Effector CD4-positive, alpha-beta T cell (primary cell): Measurements from ENCODE around the gene ANP32A.
"Not testable (repeated sequence)": the region's sequence is repeated elsewhere in the genome, so short reads cannot be mapped to it uniquely, and the experiment has no call there.

Experiments
- DNase-seq: peaks from one replicate; pipeline ENCODE4 v3.0.0-alpha.2; 2020

ANP32A gene

GRCh38 chr15:68781766-68782588 is 38.7 kb downstream of the ANP32A start:
- no peak for DNase-seq

- no peak for DNase-seq
These were observed 39.5 kb downstream of the ANP32A start for GRCh38 chr15:68781217-68781616.

GRCh38 chr15:68778876-68779275 is 41.8 kb downstream of the ANP32A start:
- DNase-seq = no peak

- DNase-seq = no peak
These were observed 44.0 kb downstream of the ANP32A start for GRCh38 chr15:68776477-68777270.

- DNase-seq = no peak
These were observed 44.8 kb downstream of the ANP32A start for GRCh38 chr15:68775671-68776476.

- no peak for DNase-seq
These were observed 45.5 kb downstream of the ANP32A start for GRCh38 chr15:68775236-68775577.

- DNase-seq = no peak
These were observed 46.0 kb downstream of the ANP32A start for GRCh38 chr15:68774521-68775235.

- no peak for DNase-seq
These were observed 46.6 kb downstream of the ANP32A start for GRCh38 chr15:68774120-68774519.

- no peak for DNase-seq
These were observed 47.7 kb downstream of the ANP32A start for GRCh38 chr15:68773036-68773435.

- DNase-seq = no peak
These were observed 50.5 kb downstream of the ANP32A start for GRCh38 chr15:68770216-68770615.

GRCh38 chr15:68769702-68770101 is 51.0 kb downstream of the ANP32A start:
- no peak for DNase-seq

- no peak for DNase-seq
These were observed 52.4 kb downstream of the ANP32A start for GRCh38 chr15:68768321-68768720.

GRCh38 chr15:68767833-68768232 is 52.9 kb downstream of the ANP32A start:
- DNase-seq = no peak

GRCh38 chr15:68765602-68766368 is 54.9 kb downstream of the ANP32A start:
- DNase-seq = no peak

- no peak for DNase-seq
These were observed 56.6 kb downstream of the ANP32A start for GRCh38 chr15:68764090-68764489.

- DNase-seq = no peak
These were observed 57.6 kb downstream of the ANP32A start for GRCh38 chr15:68763063-68763462.

GRCh38 chr15:68759982-68760579 is 60.6 kb downstream of the ANP32A start:
- not testable (repeated sequence) for DNase-seq

GRCh38 chr15:68755731-68756130 is 65.0 kb downstream of the ANP32A start:
- DNase-seq = no peak

- DNase-seq = no peak
These were observed 69.1 kb downstream of the ANP32A start for GRCh38 chr15:68751622-68752021.

- DNase-seq = no peak
These were observed 70.9 kb downstream of the ANP32A start for GRCh38 chr15:68749793-68750192.

- no peak for DNase-seq
These were observed 71.3 kb downstream of the ANP32A start for GRCh38 chr15:68749365-68749764.
